NCI-H1092 (cell line): ENCODE measurements around the gene SLC24A1.

Experiments used
- DNase-seq: peaks from one replicate; lab custom pipeline; 2025; lab: John Stamatoyannopoulos, UW

The SLC24A1 gene

GRCh38 chr15:65651831-65652749 lies 30.4 kb downstream of the SLC24A1 start:
- no peak for DNase-seq

GRCh38 chr15:65653341-65653740 lies 31.6 kb downstream of the SLC24A1 start:
- DNase-seq = no peak

GRCh38 chr15:65653801-65654521 lies 32.2 kb downstream of the SLC24A1 start:
- no peak for DNase-seq

DNA sequence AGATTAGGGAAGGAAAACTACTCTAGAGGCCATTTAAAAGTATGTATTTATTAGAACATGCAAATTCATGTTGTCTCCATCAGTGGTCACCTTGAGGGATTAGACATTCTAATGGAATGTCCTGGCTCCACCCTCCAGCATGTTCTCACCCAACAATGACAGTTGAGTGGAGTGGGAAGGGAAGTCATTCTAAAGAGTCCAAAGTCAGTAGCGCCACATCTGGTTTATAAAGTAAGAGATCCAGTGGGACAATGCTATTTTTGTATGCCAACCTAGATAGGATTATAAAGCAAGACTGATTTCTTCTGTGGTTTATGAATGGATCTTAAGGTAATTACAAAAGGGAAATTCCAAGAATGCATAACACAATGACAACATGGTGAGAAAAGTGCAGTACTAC lies 33.3 kb downstream of the SLC24A1 start:
- no peak for DNase-seq

DNA sequence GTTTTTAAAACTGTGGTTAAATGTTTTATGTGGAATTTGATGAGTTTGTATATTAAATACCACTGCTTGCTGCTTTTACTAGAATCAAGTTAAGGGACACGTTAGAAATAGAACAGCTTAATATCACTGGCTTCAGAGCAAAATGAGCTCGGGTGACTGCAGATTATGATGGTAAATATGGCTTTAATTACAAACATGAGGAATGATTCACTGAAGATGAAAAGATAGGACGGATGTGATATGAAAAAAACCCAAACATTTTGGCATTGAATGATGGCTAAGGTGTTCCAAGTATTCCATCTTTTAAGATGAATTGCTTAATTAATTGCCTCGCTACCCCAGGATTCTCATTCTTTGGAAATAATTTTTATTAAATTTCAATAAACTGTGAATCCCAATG lies 33.7 kb downstream of the SLC24A1 start:
- no peak for DNase-seq

- no peak for DNase-seq
Measured at GRCh38 chr15:65659502-65660052, 37.8 kb downstream of the SLC24A1 start.

DNA sequence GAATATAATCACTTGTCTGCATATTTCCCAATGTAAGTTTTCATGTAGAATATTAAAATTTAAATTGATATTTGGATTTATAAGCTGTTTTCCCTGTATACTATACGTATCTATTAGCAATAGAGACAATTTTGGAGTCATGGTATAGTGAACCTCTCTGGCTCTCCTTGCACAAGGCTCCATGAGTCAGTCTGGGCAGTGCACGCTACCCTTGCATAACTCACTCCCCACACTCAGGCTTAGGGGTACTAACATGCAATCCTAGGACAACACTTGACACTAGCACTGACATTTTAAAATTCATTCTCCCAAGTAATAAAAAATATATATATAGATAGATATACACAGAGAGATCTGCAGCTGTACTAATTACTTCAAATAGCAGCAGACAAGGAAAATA lies 39.2 kb downstream of the SLC24A1 start:
- no peak for DNase-seq

- no peak for DNase-seq
Measured at GRCh38 chr15:65663521-65663920, 41.8 kb downstream of the SLC24A1 start.

DNA sequence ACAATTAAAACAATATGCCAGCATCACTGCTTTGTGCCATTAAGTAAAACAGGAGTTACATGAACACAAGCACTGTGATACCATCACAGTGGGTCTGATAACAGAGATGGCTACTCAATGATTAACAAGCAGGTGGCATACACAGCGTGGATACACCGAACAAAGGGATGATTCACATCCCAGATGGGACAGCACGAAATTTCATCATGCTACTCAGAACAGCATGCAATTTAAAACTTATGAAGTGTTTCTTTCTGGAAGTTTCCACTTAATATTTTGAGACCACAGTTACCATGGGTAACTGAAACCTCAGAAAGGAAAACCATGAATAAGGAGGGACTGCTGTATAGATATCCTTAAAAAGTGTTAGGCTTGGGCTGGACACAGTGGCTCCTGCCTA lies 44.5 kb downstream of the SLC24A1 start:
- DNase-seq = no peak

GRCh38 chr15:65675551-65675950 lies 53.8 kb downstream of the SLC24A1 start:
- no peak for DNase-seq

- no peak for DNase-seq
Measured at GRCh38 chr15:65676123-65676522, 54.4 kb downstream of the SLC24A1 start.

DNA sequence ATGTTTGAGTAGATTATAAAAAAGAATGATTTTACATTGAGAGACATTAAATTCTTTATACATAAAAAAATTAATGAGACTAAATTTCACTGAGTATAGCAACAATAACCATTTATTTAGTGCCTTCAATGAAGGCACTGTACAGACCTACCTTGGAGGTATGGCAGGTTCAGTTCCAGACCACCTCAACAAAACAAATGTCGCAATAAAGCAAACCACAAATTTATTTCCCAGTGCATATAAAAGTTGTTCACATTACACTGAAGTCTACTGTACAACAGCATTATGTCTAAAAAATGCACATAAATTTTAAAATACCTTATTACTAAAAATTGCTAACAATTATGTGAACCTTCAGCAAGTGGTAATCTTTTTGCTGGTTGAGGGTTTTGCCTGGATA lies 58.8 kb downstream of the SLC24A1 start:
- no peak for DNase-seq

GRCh38 chr15:65682404-65682911 lies 60.7 kb downstream of the SLC24A1 start:
- no peak for DNase-seq

GRCh38 chr15:65688462-65688861 lies 66.7 kb downstream of the SLC24A1 start:
- DNase-seq = no peak

DNA sequence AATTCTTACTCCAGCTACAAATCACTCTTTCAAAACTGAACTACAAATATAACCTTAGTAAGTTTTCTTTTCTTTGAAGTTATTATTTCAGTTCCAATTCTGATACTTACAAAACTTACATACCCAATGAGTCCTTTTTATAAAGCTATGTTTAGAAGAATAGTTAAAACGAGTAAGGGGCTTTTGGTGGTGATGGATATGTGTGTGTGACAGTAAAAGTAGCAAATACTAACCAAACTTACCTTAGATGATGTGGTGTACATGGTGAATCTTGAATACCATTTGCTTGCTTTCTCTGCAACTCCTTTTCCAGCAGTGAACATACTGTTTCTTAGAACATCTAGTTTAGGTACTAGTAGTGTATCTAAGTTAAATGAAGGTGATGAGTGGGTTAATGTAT lies 68.4 kb downstream of the SLC24A1 start:
- DNase-seq = no peak

- DNase-seq = no peak
Measured at GRCh38 chr15:65690778-65691177, 69.0 kb downstream of the SLC24A1 start.

- DNase-seq = no peak
Measured at GRCh38 chr15:65695081-65695480, 73.3 kb downstream of the SLC24A1 start.
